ENCODE results near the gene ZFAND3.

Gene ZFAND3

GRCh38 chr6:37965964-37966676 is 146.6 kb downstream of the ZFAND3 start:
- no peak overlapping the region for H2AFZ ChIP-seq (ENCODE audit: low read length)
- no peaks in the 10 kb centered on the region; the same call in 1 of the 2 replicates for H3K36me3 ChIP-seq (ENCODE audit: insufficient read depth, low read length)
- TF ChIP-seq CTCF (IDR thresholded peaks at IDR 0.05; ENCODE audit: low read length) (no peak), EZH2 (IDR thresholded peaks at IDR 0.05; ENCODE audit: borderline replicate concordance, low read length) (no peak)
- no peak overlapping the region for H3K9ac ChIP-seq (ENCODE audit: low read length)
- no peaks in the 10 kb centered on the region for H3K4me1 ChIP-seq (ENCODE audit: insufficient read depth, low read length, severe bottlenecking)
- H3K4me3 ChIP-seq (ENCODE audit: low read depth, low read length, poor library complexity, severe bottlenecking), result no peak overlapping the region
- H3K9me3 ChIP-seq (ENCODE audit: low read length), result no peaks in the 10 kb centered on the region
- H3K27ac ChIP-seq (ENCODE audit: low read depth, low read length, poor library complexity, severe bottlenecking), result no peak overlapping the region
- no peaks in the 10 kb centered on the region for H3K27me3 ChIP-seq (ENCODE audit: insufficient read depth, low read length)
- H3K4me2 ChIP-seq (ENCODE audit: low read length), result no peak overlapping the region
- no peaks in the 10 kb centered on the region for H3K9me2 ChIP-seq (ENCODE audit: low read depth, low read length)
- no peaks in the 10 kb centered on the region for H4K20me1 ChIP-seq (ENCODE audit: insufficient read depth, low read length)
- no peaks in the 10 kb centered on the region for H3F3A ChIP-seq (ENCODE audit: insufficient read depth, low read length)
- H3K79me2 ChIP-seq (ENCODE audit: insufficient read depth, low read length), result no peaks in the 10 kb centered on the region

- TF ChIP-seq EZH2 (IDR thresholded peaks at IDR 0.05; ENCODE audit: borderline replicate concordance, low read length) (no peak), CTCF (IDR thresholded peaks at IDR 0.05; ENCODE audit: low read length) (no peak)
- Histone ChIP-seq H3K36me3 (ENCODE audit: insufficient read depth, low read length) (no peaks in the 10 kb centered on the region; the same call in 1 of the 2 replicates), H3K9ac (ENCODE audit: low read length) (no peak overlapping the region), H3K9me3 (ENCODE audit: low read length) (no peaks in the 10 kb centered on the region), H3K27ac (ENCODE audit: low read depth, low read length, poor library complexity, severe bottlenecking) (no peak overlapping the region), H2AFZ (ENCODE audit: low read length) (no peak overlapping the region), H3K79me2 (ENCODE audit: insufficient read depth, low read length) (no peaks in the 10 kb centered on the region), H3F3A (ENCODE audit: insufficient read depth, low read length) (no peaks in the 10 kb centered on the region), H3K4me1 (ENCODE audit: insufficient read depth, low read length, severe bottlenecking) (no peaks in the 10 kb centered on the region), H4K20me1 (ENCODE audit: insufficient read depth, low read length) (no peaks in the 10 kb centered on the region), H3K4me2 (ENCODE audit: low read length) (no peak overlapping the region), H3K27me3 (ENCODE audit: insufficient read depth, low read length) (no peaks in the 10 kb centered on the region), H3K9me2 (ENCODE audit: low read depth, low read length) (no peaks in the 10 kb centered on the region), H3K4me3 (ENCODE audit: low read depth, low read length, poor library complexity, severe bottlenecking) (no peak overlapping the region)
Observed at GRCh38 chr6:37966801-37967200, 147.3 kb downstream of the ZFAND3 start.

GRCh38 chr6:37967651-37968050 is 148.1 kb downstream of the ZFAND3 start:
- Histone ChIP-seq H3K79me2 (ENCODE audit: insufficient read depth, low read length) (no peaks in the 10 kb centered on the region), H3K4me2 (ENCODE audit: low read length) (no peak overlapping the region), H3K27me3 (ENCODE audit: insufficient read depth, low read length) (no peaks in the 10 kb centered on the region)

More at GRCh38 chr6:37967651-37968050, 148.1 kb downstream of the ZFAND3 start:
- Histone ChIP-seq H3K9ac (ENCODE audit: low read length) (no peak overlapping the region), H3F3A (ENCODE audit: insufficient read depth, low read length) (no peaks in the 10 kb centered on the region), H3K9me3 (ENCODE audit: low read length) (no peaks in the 10 kb centered on the region), H3K9me2 (ENCODE audit: low read depth, low read length) (no peaks in the 10 kb centered on the region), H4K20me1 (ENCODE audit: insufficient read depth, low read length) (no peaks in the 10 kb centered on the region), H3K36me3 (ENCODE audit: insufficient read depth, low read length) (no peaks in the 10 kb centered on the region), H3K4me3 (ENCODE audit: low read depth, low read length, poor library complexity, severe bottlenecking) (no peak overlapping the region), H2AFZ (ENCODE audit: low read length) (no peak overlapping the region), H3K4me1 (ENCODE audit: insufficient read depth, low read length, severe bottlenecking) (no peaks in the 10 kb centered on the region), H3K27ac (ENCODE audit: low read depth, low read length, poor library complexity, severe bottlenecking) (no peak overlapping the region)
- TF ChIP-seq EZH2 (IDR thresholded peaks at IDR 0.05; ENCODE audit: borderline replicate concordance, low read length), result no peak
- TF ChIP-seq CTCF (IDR thresholded peaks at IDR 0.05; ENCODE audit: low read length), result no peak

All from OCI-LY1 (cell line).